GM19025 (cell line): Measurements from ENCODE around the gene RAPGEF3.

Experiments used
- ATAC-seq: cut with Tn5 transposase; IDR thresholded peaks from one replicate; pipeline ENCODE4 v1.9.1; 2021; ENCODE audit warnings: mild to moderate bottlenecking, low read depth, moderate library complexity; ENCODE audit not compliant: unreplicated experiment

Gene RAPGEF3

DNA sequence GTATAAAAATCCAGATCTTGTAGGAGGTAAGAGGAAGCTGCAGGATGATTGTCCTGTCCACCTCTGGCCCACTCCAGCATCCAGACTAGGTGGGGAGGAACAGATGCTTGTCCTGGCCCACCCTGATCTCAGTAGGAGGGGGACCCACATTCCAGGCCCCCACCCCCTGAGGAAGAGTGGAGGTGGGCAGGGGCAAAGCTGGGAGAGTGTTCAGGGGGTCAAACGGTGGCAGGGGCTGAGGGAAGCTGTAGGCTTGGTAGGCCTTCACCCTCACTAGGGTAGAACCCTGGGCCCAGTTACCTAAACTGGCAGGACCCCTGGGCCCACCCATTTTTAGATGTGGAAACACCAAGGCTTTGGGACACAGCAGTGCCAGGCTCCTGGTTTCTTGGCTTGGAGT is 18.5 kb upstream of the RAPGEF3 start:
- ATAC-seq: no peak

DNA sequence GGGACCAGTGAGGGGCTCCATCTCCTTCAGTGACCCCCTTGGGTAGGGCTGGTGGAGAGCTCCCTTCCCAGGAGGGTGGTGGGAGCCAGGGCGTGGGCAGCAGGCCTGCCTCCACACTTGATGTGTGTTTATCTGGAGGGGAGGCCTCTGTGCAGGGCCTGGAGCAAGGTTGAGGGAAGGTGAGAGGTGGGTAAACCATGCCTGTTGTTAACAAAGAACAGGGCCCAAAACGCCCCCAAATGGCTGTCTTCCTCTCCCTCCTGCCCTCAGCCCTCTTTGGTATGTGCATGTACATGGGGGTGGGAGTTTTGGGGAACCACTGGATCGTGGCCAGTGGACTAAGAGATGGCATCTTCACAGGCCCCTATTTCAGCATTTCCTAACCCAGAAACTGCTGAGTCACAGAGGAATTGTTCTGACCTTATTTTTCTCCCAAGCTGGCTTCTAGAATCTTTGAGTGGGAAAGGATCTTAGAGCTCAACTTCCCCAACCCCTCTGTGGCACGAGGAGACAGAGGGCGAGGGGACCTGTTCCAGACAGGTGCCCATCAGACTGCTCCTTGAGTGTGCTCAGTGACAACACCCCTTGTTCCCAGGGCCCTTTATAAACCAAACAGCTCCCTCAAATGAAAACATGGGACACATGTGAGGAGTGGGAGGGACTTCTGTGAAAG is 17.9 kb upstream of the RAPGEF3 start:
- ATAC-seq: no peak

- no peak for ATAC-seq
These were observed 16.6 kb upstream of the RAPGEF3 start for GRCh38 chr12:47775100-47775911.

- no peak for ATAC-seq
These were observed 16.0 kb upstream of the RAPGEF3 start for GRCh38 chr12:47774663-47775062.

- no peak for ATAC-seq
These were observed 15.3 kb upstream of the RAPGEF3 start for GRCh38 chr12:47773858-47774580.

- peak; percentile 87 for ATAC-seq
These were observed 14.6 kb upstream of the RAPGEF3 start, which contains the start of gene SLC48A1 for GRCh38 chr12:47773062-47773857. Gene SLC48A1 (plus strand): TSS chr12:47773238. CDS start chr12:47773305, 67 bp downstream.

DNA sequence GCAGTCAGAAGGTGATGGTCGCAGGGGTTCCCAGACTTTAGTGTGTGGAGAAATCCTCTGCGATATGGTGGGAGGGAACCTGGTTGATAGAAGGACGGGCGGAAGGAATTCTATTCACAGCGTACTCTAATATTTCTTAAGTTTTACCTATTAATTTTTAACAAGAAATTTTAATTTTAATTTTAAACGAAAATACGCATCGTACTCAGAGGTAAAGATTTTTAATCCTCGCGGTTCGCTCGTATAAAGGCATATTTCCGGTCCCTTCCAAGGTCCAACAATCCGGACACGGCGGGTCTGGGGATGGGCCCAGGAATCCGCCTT is 14.0 kb upstream of the RAPGEF3 start:
- ATAC-seq: no peak

DNA sequence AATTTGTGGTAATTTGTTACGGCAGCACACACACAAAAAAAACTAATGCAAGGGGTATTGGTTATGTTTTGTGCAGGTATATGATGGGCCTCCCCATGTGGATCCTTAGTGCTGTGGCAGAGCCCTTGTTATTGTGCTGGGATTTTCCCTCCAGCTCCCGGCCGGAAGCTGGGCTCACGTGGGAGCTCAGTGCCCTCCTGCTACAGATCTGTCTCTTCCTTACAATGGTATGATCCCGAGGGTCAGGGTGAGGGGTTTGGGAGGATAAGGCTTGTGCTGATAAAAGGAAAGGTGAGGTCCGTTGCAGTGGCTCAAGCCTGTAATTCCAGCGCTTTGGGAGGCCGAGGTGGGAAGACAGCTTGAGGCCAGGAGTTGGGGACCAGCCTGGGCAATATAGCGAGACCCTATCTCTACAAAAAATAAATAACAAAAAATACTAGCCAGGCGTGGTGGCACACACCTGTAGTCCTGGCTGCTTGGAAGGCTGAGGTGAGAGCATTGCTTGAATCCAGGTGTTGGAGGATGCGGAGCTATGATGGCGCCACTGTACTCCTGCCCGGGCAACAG is 13.5 kb upstream of the RAPGEF3 start:
- ATAC-seq: no peak

GRCh38 chr12:47771304-47771703 is 12.6 kb upstream of the RAPGEF3 start:
- ATAC-seq: no peak

- no peak for ATAC-seq
These were observed 11.5 kb upstream of the RAPGEF3 start for GRCh38 chr12:47770086-47770726.

GRCh38 chr12:47769234-47770085 is 10.8 kb upstream of the RAPGEF3 start:
- no peak for ATAC-seq

DNA sequence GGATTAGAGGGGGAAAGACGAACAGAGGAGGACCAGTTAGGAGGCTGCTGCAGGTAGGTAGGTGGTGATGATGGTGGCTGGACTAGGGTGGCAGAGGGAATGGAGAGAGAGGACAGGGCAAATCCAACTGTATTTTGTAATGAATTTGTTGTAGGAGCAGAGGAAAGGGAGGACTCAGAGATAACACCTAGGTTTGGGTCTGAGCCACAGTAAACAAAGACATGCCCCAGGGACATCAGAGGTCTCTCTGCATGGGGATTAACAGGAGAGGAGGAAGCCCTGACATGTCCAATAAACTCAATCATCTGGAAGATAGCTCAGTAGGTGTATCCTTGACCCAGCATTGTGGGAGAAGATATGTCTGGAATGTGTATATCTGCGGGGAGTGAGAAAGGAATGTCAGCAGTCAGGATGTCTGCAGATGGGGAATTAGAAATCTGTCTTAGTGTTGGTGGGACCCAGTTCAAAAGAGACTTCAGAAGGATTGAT is 9.7 kb upstream of the RAPGEF3 start:
- ATAC-seq: no peak

- ATAC-seq: peak; percentile 51
These were observed 8.6 kb upstream of the RAPGEF3 start for GRCh38 chr12:47767216-47767724.

DNA sequence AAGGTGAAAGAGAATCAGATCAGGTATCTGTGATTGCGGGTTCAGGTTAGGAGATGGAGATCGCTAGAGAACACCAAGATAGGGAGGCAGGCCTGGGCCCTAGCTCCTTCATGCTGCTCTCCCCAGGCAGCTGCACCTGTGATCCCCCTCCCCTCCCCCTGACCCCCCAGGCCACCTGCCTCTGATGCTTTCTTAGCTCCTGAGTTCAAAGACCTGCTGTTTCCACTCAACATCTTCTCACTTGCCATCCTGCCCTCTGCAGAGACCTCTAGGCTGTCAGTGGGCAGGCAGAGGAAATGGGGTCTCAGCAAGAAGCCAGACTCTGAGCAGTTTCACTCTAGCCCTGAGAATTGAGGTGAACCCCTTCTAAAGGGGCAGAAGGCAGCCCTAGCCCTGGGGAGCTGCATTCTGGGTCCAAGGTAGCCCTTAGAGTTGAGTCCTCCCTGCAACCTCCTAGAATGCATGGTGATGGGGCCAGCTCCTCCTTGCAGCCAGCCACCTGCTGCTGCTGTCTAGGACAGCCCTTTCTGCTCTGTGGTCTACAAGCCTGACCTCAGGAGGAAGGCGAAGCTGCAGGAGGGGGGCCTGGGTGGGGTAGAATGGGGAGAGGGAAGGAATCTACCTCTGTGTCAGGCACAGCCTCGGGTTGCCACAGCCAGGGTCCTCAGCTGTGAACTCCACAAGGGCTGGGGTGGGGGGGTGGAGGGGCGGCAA is 8.0 kb upstream of the RAPGEF3 start:
- ATAC-seq: no peak

DNA sequence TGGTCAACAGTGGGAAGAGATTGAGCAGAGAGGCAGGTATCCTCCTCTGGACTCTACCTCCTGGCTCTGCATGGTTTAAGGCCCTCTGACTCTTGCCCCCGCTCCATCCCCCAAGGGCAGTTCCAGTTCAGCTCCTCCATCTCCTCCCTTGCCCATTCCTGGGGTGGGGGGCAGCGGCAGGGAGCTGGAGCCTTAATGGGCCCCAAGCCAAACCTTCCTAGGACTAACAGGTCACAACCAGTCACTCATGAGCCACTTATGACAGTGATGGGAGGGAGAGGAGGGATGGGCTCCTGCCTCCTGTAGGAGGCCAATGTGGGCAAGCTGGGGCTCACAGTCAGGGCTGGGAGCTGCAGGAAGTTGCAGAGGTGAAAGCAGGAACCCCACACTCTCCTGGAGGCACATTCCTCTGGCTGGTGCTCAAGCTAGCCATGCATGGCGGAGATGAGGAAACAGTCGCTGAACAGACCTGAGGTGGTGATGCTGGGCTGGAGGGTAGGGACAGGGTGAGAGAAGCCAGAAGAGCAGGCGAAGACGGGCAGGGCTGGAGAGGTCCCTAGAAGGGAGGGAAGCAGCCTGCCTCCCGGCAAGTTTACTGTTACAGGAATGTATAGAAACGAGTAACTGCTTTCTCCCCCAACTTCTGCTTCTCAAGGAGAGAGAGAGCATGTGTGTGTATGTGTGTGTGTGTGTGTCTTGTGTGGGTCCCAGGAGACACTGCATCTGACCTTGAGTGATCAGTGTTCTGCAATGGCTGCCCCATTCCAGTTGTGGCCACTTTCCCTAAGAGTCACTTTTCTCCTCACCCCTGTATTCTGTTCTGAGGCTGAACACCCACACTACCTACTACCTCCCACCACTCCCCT is 5.0 kb upstream of the RAPGEF3 start:
- ATAC-seq: no peak

DNA sequence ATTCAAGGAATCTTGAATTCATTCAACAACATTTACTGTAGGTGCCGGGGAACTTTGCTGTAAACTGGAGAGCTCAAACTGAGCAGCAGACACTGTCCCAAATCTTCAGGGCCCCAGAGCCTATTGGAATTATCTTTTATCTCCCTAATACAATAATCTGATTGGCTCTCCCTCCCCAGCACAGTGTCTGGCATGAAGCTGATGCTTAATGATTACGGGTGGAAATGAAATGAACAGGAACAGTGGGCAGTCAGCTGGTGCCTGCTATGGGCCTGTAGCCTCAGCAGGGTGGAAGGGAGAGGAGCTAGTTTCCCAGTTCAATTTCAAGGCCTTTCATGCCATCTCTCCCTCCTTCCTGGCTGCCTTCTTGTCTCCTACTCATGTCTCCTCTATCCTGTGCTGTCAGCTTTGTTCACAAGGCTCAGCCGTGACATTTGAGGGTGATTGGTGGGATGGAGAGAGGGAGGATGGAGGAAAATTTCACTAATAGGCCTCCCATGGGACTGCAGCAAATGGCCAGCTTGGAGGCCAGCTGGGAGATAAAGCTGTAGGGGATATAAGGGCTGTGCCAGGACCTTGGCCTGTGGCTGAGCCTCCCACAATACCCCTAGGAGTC is 4.3 kb upstream of the RAPGEF3 start:
- ATAC-seq: no peak

DNA sequence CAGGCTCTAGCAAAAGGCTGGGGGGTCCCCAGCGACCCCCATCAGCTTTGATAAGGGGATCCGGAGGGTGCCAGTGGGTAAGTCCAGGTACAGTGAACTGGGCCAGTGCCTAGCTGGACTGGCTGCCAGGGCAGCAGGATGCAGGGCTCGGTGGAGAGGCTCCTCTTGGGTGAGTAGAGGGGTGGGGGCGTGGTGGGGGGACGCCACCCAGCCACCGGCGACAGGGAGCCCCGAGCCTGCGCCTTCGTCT is 171 bp downstream of the RAPGEF3 start:
- no peak for ATAC-seq
